Breast epithelium (tissue), 3 donors: ENCODE results near the gene LDLRAD4.

Experiments used
- POLR2A ChIP-seq: fragments of 450-650 bp; IDR thresholded peaks from one replicate; pipeline ENCODE4 v1.6.1; 2016; ENCODE audit warnings: antibody characterized with exemption, mild to moderate bottlenecking, moderate library complexity
- POLR2AphosphoS5 ChIP-seq, 3 donors: sonication (generic); formaldehyde crosslinking; IDR thresholded peaks; one replicate each; pipeline ENCODE4 v1.6.1; 2017; ENCODE audit warnings: antibody characterized with exemption in 3 of 3
- TF ChIP-seq, protein P1 (sequence below), 3 donors: fragments of 450-650 bp; IDR thresholded peaks; one replicate each; pipeline ENCODE4 v1.5.1; 2016 to 2017; ENCODE audit warnings: antibody characterized with exemption in 3 of 3, mild to moderate bottlenecking in 3 of 3, moderate library complexity in 3 of 3

DNA sequence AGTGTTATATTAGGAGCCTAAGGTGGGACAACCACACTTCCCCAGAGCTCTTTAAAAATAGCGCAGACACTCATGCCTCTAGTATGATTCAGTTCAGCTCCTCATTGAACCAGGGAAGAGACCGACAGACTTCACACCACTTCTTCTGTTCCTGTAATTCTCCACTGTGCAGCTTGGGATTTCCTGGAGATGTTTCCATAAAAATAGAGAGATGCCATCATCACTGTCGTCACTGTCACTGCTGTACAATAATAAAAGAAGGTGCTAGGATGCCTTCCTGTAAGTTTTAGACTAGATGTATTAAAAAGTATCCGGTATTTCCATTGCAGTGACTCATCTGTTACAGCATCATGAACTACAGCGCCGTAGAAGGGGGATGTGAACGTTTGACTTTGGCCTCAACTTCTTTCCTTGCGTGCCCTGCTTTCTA lies 396.9 kb downstream of the LDLRAD4 start:
- TF ChIP-seq, protein P1, sequence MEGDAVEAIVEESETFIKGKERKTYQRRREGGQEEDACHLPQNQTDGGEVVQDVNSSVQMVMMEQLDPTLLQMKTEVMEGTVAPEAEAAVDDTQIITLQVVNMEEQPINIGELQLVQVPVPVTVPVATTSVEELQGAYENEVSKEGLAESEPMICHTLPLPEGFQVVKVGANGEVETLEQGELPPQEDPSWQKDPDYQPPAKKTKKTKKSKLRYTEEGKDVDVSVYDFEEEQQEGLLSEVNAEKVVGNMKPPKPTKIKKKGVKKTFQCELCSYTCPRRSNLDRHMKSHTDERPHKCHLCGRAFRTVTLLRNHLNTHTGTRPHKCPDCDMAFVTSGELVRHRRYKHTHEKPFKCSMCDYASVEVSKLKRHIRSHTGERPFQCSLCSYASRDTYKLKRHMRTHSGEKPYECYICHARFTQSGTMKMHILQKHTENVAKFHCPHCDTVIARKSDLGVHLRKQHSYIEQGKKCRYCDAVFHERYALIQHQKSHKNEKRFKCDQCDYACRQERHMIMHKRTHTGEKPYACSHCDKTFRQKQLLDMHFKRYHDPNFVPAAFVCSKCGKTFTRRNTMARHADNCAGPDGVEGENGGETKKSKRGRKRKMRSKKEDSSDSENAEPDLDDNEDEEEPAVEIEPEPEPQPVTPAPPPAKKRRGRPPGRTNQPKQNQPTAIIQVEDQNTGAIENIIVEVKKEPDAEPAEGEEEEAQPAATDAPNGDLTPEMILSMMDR (IDR thresholded peaks at IDR 0.05): no peak
- TF ChIP-seq POLR2A (no peak), POLR2AphosphoS5 (IDR thresholded peaks at IDR 0.05) (no peak)
